Activated T-cell treated with anti-CD3 and anti-CD28 coated beads, Interleukin-2, amount 50 U/mL, for 72 hours (primary cell): Measurements from ENCODE around the gene TCEAL7. TPM values are rescaled to one million over a fixed set of nuclear protein-coding genes. Genes with fewer than 3 reads are reported as not detected.

ENCODE experiments used
- ATAC-seq, 2 donors: fragments of 150-1000 bp; cut with Tn5 transposase; replicated peaks in 1 of 2; 2 replicates each; pipeline ENCODE4 v1.10.0; 2021; ENCODE audit warnings: moderate library complexity in 2 of 2, mild to moderate bottlenecking in 1 of 2
- DNase-seq, 2 donors: peaks; one replicate each; pipeline ENCODE4 v3.0.0; 2021 to 2022; ENCODE audit warnings: mixed read lengths in 1 of 2
- H3K27ac Mint-ChIP-seq: one replicate; pipeline ENCODE4 v1.8.0; 2022; ENCODE audit warnings: mild to moderate bottlenecking, moderate library complexity, mixed read lengths
- H3K27me3 Mint-ChIP-seq: one replicate; pipeline ENCODE4 v1.8.0; 2022; ENCODE audit warnings: low read depth, mixed read lengths
- H3K36me3 Mint-ChIP-seq, 2 donors: one replicate each; pipeline ENCODE4 v1.8.0; 2022; ENCODE audit warnings: mixed read lengths in 2 of 2, mild to moderate bottlenecking in 1 of 2; ENCODE audit not compliant: insufficient read depth in 2 of 2
- H3K4me1 Mint-ChIP-seq: one replicate; pipeline ENCODE4 v1.8.0; 2022; ENCODE audit warnings: low read depth, mixed read lengths
- H3K4me3 Mint-ChIP-seq, 2 donors: one replicate each; pipeline ENCODE4 v1.8.0; 2022; ENCODE audit warnings: mild to moderate bottlenecking in 2 of 2, mixed read lengths in 2 of 2, moderate library complexity in 2 of 2
- H3K9me3 Mint-ChIP-seq, 2 donors: one replicate each; pipeline ENCODE4 v1.8.0; 2022; ENCODE audit warnings: mixed read lengths in 2 of 2
- total RNA-seq, 2 donors: library from RNA; stranded (reverse); gene quantifications; one replicate each; pipeline ENCODE4 v1.2.3, GENCODE V29; 2022

Gene TCEAL7
- total RNA-seq, 2 donors from 2014 or later, result not detected

DNA sequence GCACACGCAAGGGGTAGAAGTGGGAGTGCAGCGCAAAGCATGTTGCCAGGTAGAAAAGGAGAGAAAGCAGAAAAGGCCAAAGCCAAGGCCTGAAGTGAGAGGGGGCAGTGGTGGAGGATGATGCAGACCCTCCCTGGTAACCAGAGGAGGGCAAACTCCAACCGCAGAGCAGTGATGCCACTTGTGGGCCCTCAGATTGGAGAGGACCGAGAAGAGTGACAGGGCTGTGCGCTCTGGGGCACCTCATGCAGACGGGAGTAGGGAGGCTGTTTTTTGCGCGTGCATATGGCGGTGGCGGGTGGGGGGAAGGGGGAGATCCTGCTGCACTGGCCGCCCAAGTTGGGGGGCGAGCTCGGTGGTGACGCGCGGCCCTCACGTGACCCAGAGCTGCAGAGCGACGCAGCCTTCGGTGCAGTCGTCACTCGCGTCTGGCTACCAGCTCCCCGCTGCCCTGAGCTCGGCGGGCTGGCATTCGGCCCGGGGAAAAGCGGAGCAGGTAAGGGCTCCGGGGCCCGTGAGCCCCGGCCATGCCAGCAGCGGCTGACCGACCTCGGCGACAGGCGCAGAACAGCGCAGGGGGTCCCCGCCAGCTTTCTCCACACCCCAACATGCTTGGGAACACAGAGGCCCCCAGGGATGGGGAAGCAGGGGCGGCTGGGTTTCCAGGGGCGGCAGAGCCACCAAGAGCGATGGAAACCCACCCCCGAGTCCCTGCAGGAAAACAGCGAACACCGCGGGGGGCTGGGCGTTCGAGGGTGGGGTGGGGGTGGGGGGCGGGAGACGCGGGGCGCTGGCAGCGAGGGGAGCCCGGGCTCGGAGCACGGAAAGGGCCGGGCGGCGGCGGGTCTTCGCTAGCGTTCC is 46.3 kb downstream of the TCEAL7 start, which contains the start of gene BEX3:
TSS of gene BEX3 (plus strand) at position 421 of the 861 bp plus-strand sequence. CDS start 984 bp downstream, outside the sequence.
- peak within 1 kb of the TSS; percentile 75 for H3K27ac Mint-ChIP-seq
- ATAC-seq, result peak; percentile 84 to 90
- H3K36me3 Mint-ChIP-seq, result no peaks in the 10 kb centered on the region
- peaks cover 5% of the 10 kb centered on the region for H3K4me1 Mint-ChIP-seq
- DNase-seq, result peak; percentile 32 to 42
- no peaks in the 10 kb centered on the region for H3K9me3 Mint-ChIP-seq
- peaks cover 18% of the 10 kb centered on the region for H3K27me3 Mint-ChIP-seq
- H3K4me3 Mint-ChIP-seq, result peak within 1 kb of the TSS; percentile 80 to 83

DNA sequence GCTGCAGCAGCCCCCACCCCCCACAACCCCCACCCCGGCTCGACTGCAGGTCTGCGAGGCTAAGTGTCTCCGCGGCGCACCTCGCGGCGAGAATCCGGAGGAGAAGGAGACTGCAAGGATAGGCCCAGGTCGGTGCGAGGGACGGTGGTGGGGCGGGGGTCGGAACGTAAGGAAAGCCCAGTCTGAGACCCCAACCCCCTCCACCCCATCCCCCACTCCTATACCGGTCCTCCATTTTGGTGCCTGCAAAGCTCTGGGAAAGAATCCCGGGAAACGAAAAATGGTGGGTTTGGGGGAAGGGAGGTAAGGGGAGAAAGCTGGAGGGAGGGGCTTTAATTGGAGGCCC is 46.9 kb downstream of the TCEAL7 start:
- DNase-seq, result peak; percentile 1 to 7
- Mint-ChIP-seq H3K27ac (peak overlapping the region; percentile 75), H3K9me3 (no peaks in the 10 kb centered on the region), H3K4me3 (peak overlapping the region; percentile 80 to 83), H3K27me3 (peaks cover 18% of the 10 kb centered on the region), H3K36me3 (no peaks in the 10 kb centered on the region), H3K4me1 (peaks cover 5% of the 10 kb centered on the region)
- peak; percentile 42 to 50 for ATAC-seq

DNA sequence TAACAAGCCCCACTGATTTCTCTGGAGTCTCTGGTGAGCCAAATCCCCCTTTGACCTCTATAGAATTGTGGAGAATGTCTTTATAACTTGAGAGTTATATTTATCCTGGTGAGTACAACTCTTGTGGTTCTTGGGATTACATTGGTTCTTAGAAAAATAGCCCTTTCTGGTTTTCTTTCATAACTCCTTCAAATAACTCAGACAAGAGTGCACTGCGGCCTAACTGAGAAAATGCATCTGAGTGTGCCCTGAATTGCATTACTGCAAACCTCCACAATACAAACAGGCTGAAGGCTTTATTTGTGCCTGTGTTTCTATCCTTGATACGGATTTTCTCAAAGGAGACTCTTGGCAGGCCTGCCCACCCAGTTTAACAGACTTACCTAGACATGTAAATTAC is 49.0 kb downstream of the TCEAL7 start:
- H3K27me3 Mint-ChIP-seq, result peaks cover 4% of the 10 kb centered on the region
- no peaks in the 10 kb centered on the region for H3K36me3 Mint-ChIP-seq
- H3K4me3 Mint-ChIP-seq, result no peak overlapping the region
- H3K9me3 Mint-ChIP-seq, result no peaks in the 10 kb centered on the region
- ATAC-seq, result no peak
- no peak overlapping the region for H3K27ac Mint-ChIP-seq
- DNase-seq, result no peak
- H3K4me1 Mint-ChIP-seq, result peaks cover 5% of the 10 kb centered on the region

Other genes starting within 250 kb of the TCEAL7 start
- gene NXF3, start 237.1 kb upstream of the TCEAL7 start, total RNA-seq, result under 1 TPM in 1 of 2 donors, not detected in 1; 0.12 TPM
- 10 to 100 TPM; 22.6 to 25.0 TPM for gene BEX4, start 115.1 kb upstream of the TCEAL7 start, total RNA-seq
- 10 to 100 TPM; 30.9 to 31.9 TPM for gene TCEAL8, start 75.1 kb upstream of the TCEAL7 start, total RNA-seq
- not detected for gene TCEAL5, start 53.5 kb upstream of the TCEAL7 start, total RNA-seq
- 10 to 100 TPM; 36.7 to 45.6 TPM for gene BEX2, start 19.2 kb upstream of the TCEAL7 start, total RNA-seq
- gene TCEAL9, start 26.3 kb downstream of the TCEAL7 start, total RNA-seq, result 1 to 10 TPM; 1.6 to 3.5 TPM
- gene BEX3, start 46.3 kb downstream of the TCEAL7 start, total RNA-seq, result 10 to 100 TPM; 17.3 to 33.0 TPM
- under 1 TPM; 0.21 to 0.36 TPM for gene RAB40A, start 189.2 kb downstream of the TCEAL7 start, total RNA-seq